ENCODE results near the gene TRAF2.

TRAF2 gene

GRCh38 chr9:136916330-136917184, 30.2 kb downstream of the TRAF2 start:
- no peak for DNase-seq (ENCODE audit: low read depth)
- H3K4me3 ChIP-seq (ENCODE audit: low read depth, low read length) = no peak overlapping the region
- TF ChIP-seq CTCF (IDR thresholded peaks at IDR 0.05; ENCODE audit: low read depth, low read length) (no peak), MYC (IDR thresholded peaks at IDR 0.05; ENCODE audit: low read depth, low read length) (no peak), POLR2A (IDR thresholded peaks at IDR 0.05; ENCODE audit: extremely low read depth, insufficient read length) (no peak), MAX (IDR thresholded peaks at IDR 0.05; ENCODE audit: low read depth, low read length) (no peak)

GRCh38 chr9:136917902-136918301, 31.6 kb downstream of the TRAF2 start:
- H3K4me3 ChIP-seq (ENCODE audit: low read depth, low read length) = no peak overlapping the region
- no peak for DNase-seq (ENCODE audit: low read depth)
- TF ChIP-seq POLR2A (IDR thresholded peaks at IDR 0.05; ENCODE audit: extremely low read depth, insufficient read length) (no peak), CTCF (IDR thresholded peaks at IDR 0.05; ENCODE audit: low read depth, low read length) (no peak), MYC (IDR thresholded peaks at IDR 0.05; ENCODE audit: low read depth, low read length) (no peak), MAX (IDR thresholded peaks at IDR 0.05; ENCODE audit: low read depth, low read length) (no peak)

GRCh38 chr9:136920069-136920468, 33.8 kb downstream of the TRAF2 start:
- no peak for TF ChIP-seq MAX (IDR thresholded peaks at IDR 0.05; ENCODE audit: low read depth, low read length)
- no peak for TF ChIP-seq CTCF (IDR thresholded peaks at IDR 0.05; ENCODE audit: low read depth, low read length)
- TF ChIP-seq MYC (IDR thresholded peaks at IDR 0.05; ENCODE audit: low read depth, low read length) = no peak
- TF ChIP-seq POLR2A (IDR thresholded peaks at IDR 0.05; ENCODE audit: extremely low read depth, insufficient read length) = no peak
- DNase-seq (ENCODE audit: low read depth) = no peak
- H3K4me3 ChIP-seq (ENCODE audit: low read depth, low read length) = no peak overlapping the region

- no peak for DNase-seq (ENCODE audit: low read depth)
- H3K4me3 ChIP-seq (ENCODE audit: low read depth, low read length) = no peak overlapping the region
- TF ChIP-seq MAX (IDR thresholded peaks at IDR 0.05; ENCODE audit: low read depth, low read length) (no peak), POLR2A (IDR thresholded peaks at IDR 0.05; ENCODE audit: extremely low read depth, insufficient read length) (no peak), CTCF (IDR thresholded peaks at IDR 0.05; ENCODE audit: low read depth, low read length) (no peak), MYC (IDR thresholded peaks at IDR 0.05; ENCODE audit: low read depth, low read length) (no peak)
These were observed 34.5 kb downstream of the TRAF2 start for GRCh38 chr9:136920734-136921231.

- no peak overlapping the region for H3K4me3 ChIP-seq (ENCODE audit: low read depth, low read length)
- no peak for TF ChIP-seq POLR2A (IDR thresholded peaks at IDR 0.05; ENCODE audit: extremely low read depth, insufficient read length)
- TF ChIP-seq MAX (IDR thresholded peaks at IDR 0.05; ENCODE audit: low read depth, low read length) = no peak
- TF ChIP-seq MYC (IDR thresholded peaks at IDR 0.05; ENCODE audit: low read depth, low read length) = no peak
- no peak for TF ChIP-seq CTCF (IDR thresholded peaks at IDR 0.05; ENCODE audit: low read depth, low read length)
- no peak for DNase-seq (ENCODE audit: low read depth)
These were observed 35.0 kb downstream of the TRAF2 start for GRCh38 chr9:136921307-136921706.
